Neutrophil (primary cell): Measurements from ENCODE around the gene PER3.

Experiments
- H3K27ac ChIP-seq: fragments of 200-600 bp; sonication (generic); 2 replicates; pipeline ENCODE4 v1.5.1; 2016; ENCODE audit warnings: mild to moderate bottlenecking, moderate library complexity
- H3K27me3 ChIP-seq: fragments of 200-600 bp; sonication (generic); 2 replicates; pipeline ENCODE4 v1.6.0; 2016; ENCODE audit warnings: mild to moderate bottlenecking
- H3K36me3 ChIP-seq: fragments of 200-600 bp; sonication (generic); 2 replicates; pipeline ENCODE4 v1.5.1; 2017
- H3K4me1 ChIP-seq, 2 experiments: fragments of 200-600 bp in 1 of 2; sonication (generic) in 1 of 2; 1 replicate in 1 of 2; 2 replicates in 1 of 2; pipeline versions ENCODE4 v1.5.1 to v1.6.1; 2013 to 2016; ENCODE audit warnings: low read depth in 1 of 2, low read length in 1 of 2, mild to moderate bottlenecking in 1 of 2, moderate library complexity in 1 of 2; ENCODE audit not compliant: control insufficient read depth in 1 of 2, insufficient read depth in 1 of 2
- H3K4me3 ChIP-seq, 2 experiments: fragments of 200-600 bp in 1 of 2; sonication (generic) in 1 of 2; 1 replicate in 1 of 2; 2 replicates in 1 of 2; pipeline ENCODE4 v1.5.1; 2013 to 2016; ENCODE audit warnings: low read depth in 1 of 2, low read length in 1 of 2, mild to moderate bottlenecking in 1 of 2, moderate library complexity in 1 of 2
- H3K9me3 ChIP-seq: fragments of 200-600 bp; sonication (generic); 2 replicates; pipeline ENCODE4 v1.5.1; 2016
- TF ChIP-seq, protein P1 (sequence below): fragments of 200-600 bp; sonication (generic); IDR thresholded peaks from 2 replicates; pipeline ENCODE4 v1.5.1; 2016; ENCODE audit warnings: antibody characterized with exemption

Gene PER3

DNA sequence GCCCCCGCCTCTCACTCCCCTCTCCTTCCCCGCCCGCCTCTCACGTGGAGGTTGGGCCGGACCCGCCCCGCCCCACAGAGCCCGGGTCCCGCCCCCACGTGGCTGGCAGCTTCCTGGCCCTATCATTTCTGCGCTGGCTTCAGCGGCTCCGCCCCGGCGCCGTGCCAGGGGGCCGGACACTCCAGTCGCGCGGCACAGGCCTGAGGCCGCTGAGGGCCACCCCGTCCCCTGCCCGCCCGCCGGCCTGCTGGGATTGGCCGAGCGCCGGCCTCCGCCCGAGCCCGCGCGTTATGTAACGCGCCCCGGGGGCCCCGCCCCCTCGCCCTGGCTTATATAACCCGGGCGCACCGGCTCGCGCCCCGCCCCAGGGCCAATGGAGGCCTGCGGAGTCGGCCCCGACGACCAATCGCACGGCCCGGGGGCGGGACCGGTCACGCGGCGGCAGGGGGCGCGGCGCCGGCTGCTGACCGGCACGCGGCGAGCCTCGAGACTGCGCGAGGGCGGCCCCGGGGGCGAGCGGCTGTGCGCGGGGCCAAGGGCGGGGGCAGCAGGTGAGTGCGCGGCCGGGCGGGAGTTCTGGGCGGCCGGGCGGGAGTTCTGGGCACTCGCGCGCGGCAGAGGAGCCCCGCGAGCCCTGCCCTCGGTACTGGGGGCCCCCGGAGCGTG is at the start of gene PER3:
Gene PER3, plus strand, starts transcription at position 466 of the 666 bp plus-strand sequence. CDS start 587 bp downstream, outside the sequence.
- Histone ChIP-seq H3K36me3 (peaks cover 24% of the 10 kb centered on the region), H3K27me3 (peaks cover 8% of the 10 kb centered on the region), H3K27ac (peak within 1 kb of the TSS; percentile 82), H3K4me3 (peak within 1 kb of the TSS; percentile 50 to 63), H3K9me3 (no peaks in the 10 kb centered on the region), H3K4me1 (peaks cover 44 to 53% of the 10 kb centered on the region in 2 experiments)
- TF ChIP-seq, protein P1, sequence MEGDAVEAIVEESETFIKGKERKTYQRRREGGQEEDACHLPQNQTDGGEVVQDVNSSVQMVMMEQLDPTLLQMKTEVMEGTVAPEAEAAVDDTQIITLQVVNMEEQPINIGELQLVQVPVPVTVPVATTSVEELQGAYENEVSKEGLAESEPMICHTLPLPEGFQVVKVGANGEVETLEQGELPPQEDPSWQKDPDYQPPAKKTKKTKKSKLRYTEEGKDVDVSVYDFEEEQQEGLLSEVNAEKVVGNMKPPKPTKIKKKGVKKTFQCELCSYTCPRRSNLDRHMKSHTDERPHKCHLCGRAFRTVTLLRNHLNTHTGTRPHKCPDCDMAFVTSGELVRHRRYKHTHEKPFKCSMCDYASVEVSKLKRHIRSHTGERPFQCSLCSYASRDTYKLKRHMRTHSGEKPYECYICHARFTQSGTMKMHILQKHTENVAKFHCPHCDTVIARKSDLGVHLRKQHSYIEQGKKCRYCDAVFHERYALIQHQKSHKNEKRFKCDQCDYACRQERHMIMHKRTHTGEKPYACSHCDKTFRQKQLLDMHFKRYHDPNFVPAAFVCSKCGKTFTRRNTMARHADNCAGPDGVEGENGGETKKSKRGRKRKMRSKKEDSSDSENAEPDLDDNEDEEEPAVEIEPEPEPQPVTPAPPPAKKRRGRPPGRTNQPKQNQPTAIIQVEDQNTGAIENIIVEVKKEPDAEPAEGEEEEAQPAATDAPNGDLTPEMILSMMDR: peak; percentile 11

DNA sequence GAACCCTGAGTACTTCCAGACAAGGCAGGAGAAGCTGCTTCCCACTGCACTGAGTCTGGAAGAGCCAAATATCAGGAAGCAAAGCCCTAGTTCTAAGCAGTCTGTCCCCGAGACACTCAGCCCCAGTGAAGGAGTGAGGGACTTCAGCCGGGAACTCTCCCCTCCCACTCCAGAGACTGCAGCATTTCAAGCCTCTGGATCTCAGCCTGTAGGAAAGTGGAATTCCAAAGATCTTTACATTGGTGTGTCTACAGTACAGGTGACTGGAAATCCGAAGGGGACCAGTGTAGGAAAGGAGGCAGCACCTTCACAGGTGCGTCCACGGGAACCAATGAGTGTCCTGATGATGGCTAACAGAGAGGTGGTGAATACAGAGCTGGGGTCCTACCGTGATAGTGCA is 46.0 kb upstream of the PER3 start:
- no peaks in the 10 kb centered on the region for H3K36me3 ChIP-seq
- H3K4me1 ChIP-seq: no peaks in the 10 kb centered on the region
- H3K27me3 ChIP-seq: peaks cover 4% of the 10 kb centered on the region
- H3K4me3 ChIP-seq: no peak overlapping the region
- TF ChIP-seq, protein P1: no peak
- no peaks in the 10 kb centered on the region for H3K9me3 ChIP-seq
- H3K27ac ChIP-seq: no peak overlapping the region

DNA sequence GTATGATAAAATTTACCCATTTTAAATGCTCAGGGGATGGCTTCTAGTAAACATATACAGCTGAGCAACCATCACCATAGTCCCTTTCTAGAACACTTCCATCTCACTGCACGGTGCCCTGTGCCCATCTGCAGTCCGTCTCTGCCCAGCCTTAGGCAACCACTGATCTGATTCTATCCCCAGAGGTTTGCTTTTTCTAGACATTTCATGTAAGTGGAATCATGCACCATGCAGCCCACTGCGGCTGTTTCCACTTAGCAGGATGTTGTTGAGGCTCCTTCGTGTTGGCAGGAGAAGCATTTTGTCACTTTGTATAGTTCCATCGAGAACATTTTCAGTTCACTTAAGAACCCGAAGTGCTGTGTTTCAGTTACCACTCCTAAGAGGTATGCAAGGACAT is 40.7 kb upstream of the PER3 start:
- Histone ChIP-seq H3K27ac (no peak overlapping the region), H3K4me3 (no peak overlapping the region), H3K9me3 (no peaks in the 10 kb centered on the region), H3K27me3 (no peaks in the 10 kb centered on the region), H3K4me1 (peaks cover 0 to under 1% of the 10 kb centered on the region in 2 experiments), H3K36me3 (no peaks in the 10 kb centered on the region)
- TF ChIP-seq, protein P1: no peak

DNA sequence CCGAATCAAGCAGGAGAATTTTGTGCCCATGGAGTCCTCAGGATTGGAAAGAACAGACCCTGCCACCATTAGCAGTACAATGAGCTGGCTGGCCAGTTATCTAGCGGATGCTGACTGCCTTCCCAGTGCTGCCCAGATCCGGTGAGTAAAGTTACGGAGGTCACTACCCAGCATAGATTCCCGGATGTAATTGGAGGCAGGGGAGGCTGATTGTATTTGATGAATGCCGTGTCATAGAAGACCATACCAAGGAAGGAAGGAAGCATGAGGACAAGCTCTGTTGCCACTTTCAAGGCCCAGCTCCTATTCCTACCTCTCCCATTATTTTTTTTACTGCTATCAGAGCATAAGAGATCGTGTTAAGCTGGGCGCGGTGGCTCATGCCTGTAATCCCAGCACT is 39.2 kb upstream of the PER3 start:
- no peaks in the 10 kb centered on the region for H3K36me3 ChIP-seq
- H3K9me3 ChIP-seq: no peaks in the 10 kb centered on the region
- TF ChIP-seq, protein P1: no peak
- H3K4me3 ChIP-seq: no peak overlapping the region
- no peaks in the 10 kb centered on the region for H3K27me3 ChIP-seq
- peaks cover 9 to 10% of the 10 kb centered on the region in 2 experiments for H3K4me1 ChIP-seq
- no peak overlapping the region for H3K27ac ChIP-seq

DNA sequence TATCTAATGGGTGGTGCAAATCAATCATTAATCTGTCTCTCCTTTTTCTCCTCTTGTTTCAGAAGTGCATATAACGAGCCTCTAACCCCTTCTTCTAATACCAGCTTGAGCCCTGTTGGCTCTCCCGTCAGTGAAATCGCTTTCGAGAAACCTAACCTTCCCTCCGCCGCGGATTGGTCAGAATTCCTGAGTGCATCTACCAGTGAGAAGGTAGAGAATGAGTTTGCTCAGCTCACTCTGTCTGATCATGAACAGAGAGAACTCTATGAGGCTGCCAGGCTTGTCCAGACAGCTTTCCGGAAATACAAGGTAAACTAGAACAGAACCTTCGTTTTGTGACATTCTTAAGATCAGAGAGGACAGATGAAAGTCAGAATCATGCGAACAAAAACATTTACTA is 38.3 kb upstream of the PER3 start:
- no peak overlapping the region for H3K4me3 ChIP-seq
- no peaks in the 10 kb centered on the region for H3K36me3 ChIP-seq
- no peak overlapping the region for H3K27ac ChIP-seq
- TF ChIP-seq, protein P1: no peak
- no peaks in the 10 kb centered on the region for H3K27me3 ChIP-seq
- no peaks in the 10 kb centered on the region for H3K9me3 ChIP-seq
- H3K4me1 ChIP-seq: peaks cover 9 to 10% of the 10 kb centered on the region in 2 experiments
